C4-2B (cell line): ENCODE measurements around the gene ARL6IP4.

Experiments used
- ZFX ChIP-seq: fragments of 450-650 bp; IDR thresholded peaks from 2 replicates; pipeline ENCODE4 v1.6.1; 2017
- TF ChIP-seq, protein P1 (sequence below): fragments of 450-650 bp; conservative IDR thresholded peaks from 2 replicates; pipeline ENCODE4 v1.5.1; 2017; ENCODE audit warnings: mild to moderate bottlenecking

- TF ChIP-seq, protein P1, sequence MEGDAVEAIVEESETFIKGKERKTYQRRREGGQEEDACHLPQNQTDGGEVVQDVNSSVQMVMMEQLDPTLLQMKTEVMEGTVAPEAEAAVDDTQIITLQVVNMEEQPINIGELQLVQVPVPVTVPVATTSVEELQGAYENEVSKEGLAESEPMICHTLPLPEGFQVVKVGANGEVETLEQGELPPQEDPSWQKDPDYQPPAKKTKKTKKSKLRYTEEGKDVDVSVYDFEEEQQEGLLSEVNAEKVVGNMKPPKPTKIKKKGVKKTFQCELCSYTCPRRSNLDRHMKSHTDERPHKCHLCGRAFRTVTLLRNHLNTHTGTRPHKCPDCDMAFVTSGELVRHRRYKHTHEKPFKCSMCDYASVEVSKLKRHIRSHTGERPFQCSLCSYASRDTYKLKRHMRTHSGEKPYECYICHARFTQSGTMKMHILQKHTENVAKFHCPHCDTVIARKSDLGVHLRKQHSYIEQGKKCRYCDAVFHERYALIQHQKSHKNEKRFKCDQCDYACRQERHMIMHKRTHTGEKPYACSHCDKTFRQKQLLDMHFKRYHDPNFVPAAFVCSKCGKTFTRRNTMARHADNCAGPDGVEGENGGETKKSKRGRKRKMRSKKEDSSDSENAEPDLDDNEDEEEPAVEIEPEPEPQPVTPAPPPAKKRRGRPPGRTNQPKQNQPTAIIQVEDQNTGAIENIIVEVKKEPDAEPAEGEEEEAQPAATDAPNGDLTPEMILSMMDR, result no peak
- no peak for TF ChIP-seq ZFX
Observed at GRCh38 chr12:123029550-123029949, 49.1 kb downstream of the ARL6IP4 start.
